Mesenchymal stem cell (in vitro differentiated cells and primary cell): ENCODE results near the gene MLLT1.

ENCODE experiments used
- DNase-seq: peaks from one replicate; pipeline ENCODE4 v3.0.0-alpha.2; 2013
- H2AFZ ChIP-seq: one replicate; pipeline ENCODE4 v1.6.1; 2013; ENCODE audit warnings: low read depth, mild to moderate bottlenecking, control low read depth, inconsistent platforms, low read length, moderate library complexity
- H2AK5ac ChIP-seq: 2 replicates; pipeline ENCODE4 v1.6.1; 2013; ENCODE audit warnings: low read length, moderate library complexity, mild to moderate bottlenecking, inconsistent platforms; ENCODE audit not compliant: severe bottlenecking
- H2BK120ac ChIP-seq: one replicate; pipeline ENCODE4 v1.6.1; 2013; ENCODE audit warnings: low read depth, mild to moderate bottlenecking, inconsistent platforms, low read length, moderate library complexity
- H2BK12ac ChIP-seq, 2 experiments: one replicate each; pipeline ENCODE4 v1.6.1; 2013; ENCODE audit warnings: inconsistent platforms in 2 of 2, low read length in 2 of 2, mild to moderate bottlenecking in 2 of 2, moderate library complexity in 2 of 2, control low read depth in 1 of 2
- H2BK15ac ChIP-seq: one replicate; pipeline ENCODE4 v1.6.1; 2013; ENCODE audit warnings: mild to moderate bottlenecking, low read depth, inconsistent platforms; ENCODE audit not compliant: poor library complexity, severe bottlenecking
- H2BK5ac ChIP-seq: 2 replicates; pipeline ENCODE4 v1.6.1; 2013; ENCODE audit warnings: low read depth, mild to moderate bottlenecking, low read length, control low read depth, inconsistent platforms; ENCODE audit not compliant: poor library complexity, severe bottlenecking
- H3K14ac ChIP-seq, 2 experiments: one replicate each; pipeline ENCODE4 v1.6.1; 2013; ENCODE audit warnings: inconsistent platforms in 2 of 2, low read length in 2 of 2, control low read depth in 1 of 2, mild to moderate bottlenecking in 1 of 2, moderate library complexity in 1 of 2
- H3K18ac ChIP-seq, 2 experiments: one replicate each; pipeline ENCODE4 v1.6.1; 2013; ENCODE audit warnings: inconsistent platforms in 2 of 2, low read length in 2 of 2, control low read depth in 1 of 2, low read depth in 1 of 2, mild to moderate bottlenecking in 1 of 2
- H3K23ac ChIP-seq, 2 experiments: one replicate each; pipeline ENCODE4 v1.6.1; 2013; ENCODE audit warnings: inconsistent platforms in 2 of 2, low read length in 2 of 2, mild to moderate bottlenecking in 2 of 2, moderate library complexity in 2 of 2, control low read depth in 1 of 2
- H3K27ac ChIP-seq: 2 replicates; pipeline ENCODE4 v1.5.1; 2013; ENCODE audit warnings: mild to moderate bottlenecking, moderate library complexity, low read length, control low read depth, inconsistent platforms; ENCODE audit not compliant: poor library complexity, severe bottlenecking
- H3K27me3 ChIP-seq, 2 experiments: 2 replicates each; pipeline versions ENCODE4 v1.6.1 to v1.7.0; 2013; ENCODE audit warnings: low read length in 2 of 2, mild to moderate bottlenecking in 2 of 2, moderate library complexity in 2 of 2, control low read depth in 1 of 2, inconsistent platforms in 1 of 2; ENCODE audit not compliant: control insufficient read depth in 1 of 2, insufficient read depth in 1 of 2
- H3K36me3 ChIP-seq, 2 experiments: 2 replicates each; pipeline versions ENCODE4 v1.6.1 to v1.7.0; 2013; ENCODE audit warnings: low read length in 2 of 2, control low read depth in 1 of 2, inconsistent platforms in 1 of 2, low read depth in 1 of 2, mild to moderate bottlenecking in 1 of 2; ENCODE audit not compliant: insufficient read depth in 2 of 2, control insufficient read depth in 1 of 2
- H3K4ac ChIP-seq, 2 experiments: one replicate each; pipeline ENCODE4 v1.6.1; 2013; ENCODE audit warnings: inconsistent platforms in 2 of 2, low read length in 2 of 2, mild to moderate bottlenecking in 2 of 2, moderate library complexity in 2 of 2, control low read depth in 1 of 2, low read depth in 1 of 2
- H3K4me1 ChIP-seq: 2 replicates; pipeline ENCODE4 v1.6.1; 2013; ENCODE audit warnings: low read depth, low read length, control low read depth; ENCODE audit not compliant: control insufficient read depth, insufficient read depth
- H3K4me2 ChIP-seq: 2 replicates; pipeline ENCODE4 v1.6.1; 2013; ENCODE audit warnings: low read length, mild to moderate bottlenecking, inconsistent platforms; ENCODE audit not compliant: poor library complexity, severe bottlenecking
- H3K4me3 ChIP-seq, 2 experiments: 2 replicates each; pipeline versions ENCODE4 v1.5.1 to v1.7.0; 2013; ENCODE audit warnings: low read length in 2 of 2, mild to moderate bottlenecking in 2 of 2, control low read depth in 1 of 2, low read depth in 1 of 2; ENCODE audit not compliant: insufficient read depth in 1 of 2
- H3K79me1 ChIP-seq: replicated peaks from 2 replicates; pipeline ENCODE4 v1.6.1; 2013; ENCODE audit warnings: mild to moderate bottlenecking, control low read depth, low read length, inconsistent platforms; ENCODE audit not compliant: poor library complexity, severe bottlenecking
- H3K9ac ChIP-seq: 2 replicates; pipeline ENCODE4 v1.7.0; 2013; ENCODE audit warnings: mild to moderate bottlenecking, low read length, moderate library complexity
- H3K9me3 ChIP-seq: 2 replicates; pipeline ENCODE4 v1.7.0; 2013; ENCODE audit warnings: mild to moderate bottlenecking, low read length; ENCODE audit not compliant: control insufficient read depth
- H4K8ac ChIP-seq: one replicate; pipeline ENCODE4 v1.6.1; 2013; ENCODE audit warnings: inconsistent platforms, mild to moderate bottlenecking, low read length, moderate library complexity
- H4K91ac ChIP-seq: one replicate; pipeline ENCODE4 v1.6.1; 2013; ENCODE audit warnings: mild to moderate bottlenecking, low read length, inconsistent platforms
- WGBS: methylation state at CpG from one replicate; pipeline ENCODE4 v1.1.7; 2013; ENCODE audit warnings: mixed read lengths; 5-methylcytosine and 5-hydroxymethylcytosine counted together

MLLT1 gene

DNA sequence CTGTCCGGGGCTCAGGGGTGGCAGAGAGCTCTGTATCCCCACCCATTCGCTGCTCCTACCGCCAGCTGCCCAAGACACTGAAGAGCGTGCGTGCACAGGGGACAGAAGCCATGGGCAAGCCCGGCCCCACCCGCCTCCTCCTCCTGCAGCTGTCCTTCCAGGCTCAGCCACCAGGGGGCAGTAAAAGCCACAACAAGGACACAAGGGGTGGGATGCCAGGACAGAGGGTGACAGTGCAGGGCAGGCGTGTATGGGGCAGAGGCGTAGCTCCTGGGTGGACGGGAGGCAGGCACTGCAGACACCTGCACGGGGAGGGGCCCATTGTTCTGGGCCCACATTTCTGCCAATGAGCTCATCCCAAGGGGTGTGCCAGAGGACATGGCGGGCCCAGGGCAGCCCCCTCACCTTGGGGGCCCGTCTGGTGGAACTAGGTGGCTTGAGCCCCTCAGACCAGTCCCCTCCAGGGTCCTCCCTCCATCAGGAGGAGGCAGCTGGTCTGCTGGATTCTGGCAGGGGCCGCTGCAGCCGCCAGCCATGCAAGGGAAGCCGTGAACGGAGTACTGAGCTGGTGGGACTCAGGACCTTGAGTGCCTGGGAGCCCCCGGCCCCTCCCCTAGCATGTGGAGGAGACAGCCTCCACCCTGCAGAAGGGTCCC is 61.2 kb downstream of the MLLT1 start:
- Histone ChIP-seq H3K14ac (peak overlapping the region in 1 of 2 experiments; percentile 21), H3K4ac (peak overlapping the region in 1 of 2 experiments; percentile 24), H3K9ac (peak overlapping the region; percentile 8), H2AFZ (no peak overlapping the region), H3K27me3 (no peaks in the 10 kb centered on the region), H3K23ac (no peak overlapping the region), H2BK120ac (no peak overlapping the region), H3K9me3 (no peaks in the 10 kb centered on the region), H3K79me1 (peaks cover 52% of the 10 kb centered on the region), H3K4me1 (peaks cover 34% of the 10 kb centered on the region), H3K4me3 (no peak overlapping the region), H3K36me3 (peaks cover 22 to 96% of the 10 kb centered on the region in 2 experiments), H3K27ac (no peak overlapping the region), H4K91ac (peak overlapping the region; percentile 23), H2BK15ac (no peak overlapping the region), H2BK12ac (peak overlapping the region in 1 of 2 experiments; percentile 69), H2BK5ac (no peak overlapping the region), H2AK5ac (no peak overlapping the region), H4K8ac (peak overlapping the region; percentile 89), H3K4me2 (no peak overlapping the region), H3K18ac (peak overlapping the region; percentile 30 to 48)
- peak; percentile 79 for DNase-seq
- 63% methylated on average over 17 of the region's 18 CpGs for WGBS

DNA sequence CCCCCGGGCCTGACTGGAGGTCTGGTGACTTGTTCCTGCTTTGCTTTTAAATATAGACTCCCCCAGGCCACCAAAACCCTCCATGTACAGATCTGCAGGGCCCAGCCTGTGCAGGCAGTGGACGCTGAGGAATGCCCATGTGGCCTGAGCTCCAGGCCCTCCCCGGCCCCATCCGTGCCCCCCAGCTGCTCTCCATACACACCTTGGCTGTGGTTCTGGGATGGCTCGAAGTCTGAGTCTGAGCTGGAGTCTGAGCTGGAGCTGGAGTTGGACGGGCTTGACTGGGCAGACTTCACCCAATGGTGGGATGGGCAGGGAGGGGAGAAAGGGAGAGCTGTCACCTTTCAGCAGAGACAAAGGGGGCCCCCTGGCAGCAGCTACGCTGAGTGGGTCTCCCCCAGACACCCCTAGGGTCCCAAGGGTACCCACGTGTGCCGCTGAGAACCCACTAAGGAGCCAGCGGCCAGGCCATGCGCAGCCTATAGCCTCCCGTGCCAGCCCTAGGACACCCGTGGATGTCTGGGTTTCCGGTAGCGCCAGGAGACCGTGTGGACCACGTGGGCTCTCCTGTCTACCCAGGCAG is 61.9 kb downstream of the MLLT1 start:
- peak overlapping the region in 1 of 2 experiments; percentile 40 for H3K23ac ChIP-seq
- DNase-seq: no peak
- peak overlapping the region; percentile 22 for H2BK5ac ChIP-seq
- peak overlapping the region; percentile 91 for H2BK120ac ChIP-seq
- H2BK12ac ChIP-seq: peak overlapping the region; percentile 69 to 71
- H3K27ac ChIP-seq: no peak overlapping the region
- H3K4me3 ChIP-seq: no peak overlapping the region
- H2BK15ac ChIP-seq: peak overlapping the region; percentile 44
- WGBS: 89% methylated on average over 17 of the region's 17 CpGs
- H3K79me1 ChIP-seq: peaks cover 45% of the 10 kb centered on the region
- peak overlapping the region in 1 of 2 experiments; percentile 92 for H3K14ac ChIP-seq
- H3K27me3 ChIP-seq: no peaks in the 10 kb centered on the region
- no peak overlapping the region for H2AK5ac ChIP-seq
- H3K36me3 ChIP-seq: peaks cover 22 to 96% of the 10 kb centered on the region in 2 experiments
- peak overlapping the region; percentile 80 to 90 for H3K4ac ChIP-seq
- peak overlapping the region; percentile 8 for H3K9ac ChIP-seq
- H4K8ac ChIP-seq: peak overlapping the region; percentile 89
- peak overlapping the region; percentile 86 for H4K91ac ChIP-seq
- no peak overlapping the region for H2AFZ ChIP-seq
- H3K18ac ChIP-seq: peak overlapping the region; percentile 86
- no peak overlapping the region for H3K4me2 ChIP-seq
- H3K4me1 ChIP-seq: peaks cover 27% of the 10 kb centered on the region
- no peaks in the 10 kb centered on the region for H3K9me3 ChIP-seq

DNA sequence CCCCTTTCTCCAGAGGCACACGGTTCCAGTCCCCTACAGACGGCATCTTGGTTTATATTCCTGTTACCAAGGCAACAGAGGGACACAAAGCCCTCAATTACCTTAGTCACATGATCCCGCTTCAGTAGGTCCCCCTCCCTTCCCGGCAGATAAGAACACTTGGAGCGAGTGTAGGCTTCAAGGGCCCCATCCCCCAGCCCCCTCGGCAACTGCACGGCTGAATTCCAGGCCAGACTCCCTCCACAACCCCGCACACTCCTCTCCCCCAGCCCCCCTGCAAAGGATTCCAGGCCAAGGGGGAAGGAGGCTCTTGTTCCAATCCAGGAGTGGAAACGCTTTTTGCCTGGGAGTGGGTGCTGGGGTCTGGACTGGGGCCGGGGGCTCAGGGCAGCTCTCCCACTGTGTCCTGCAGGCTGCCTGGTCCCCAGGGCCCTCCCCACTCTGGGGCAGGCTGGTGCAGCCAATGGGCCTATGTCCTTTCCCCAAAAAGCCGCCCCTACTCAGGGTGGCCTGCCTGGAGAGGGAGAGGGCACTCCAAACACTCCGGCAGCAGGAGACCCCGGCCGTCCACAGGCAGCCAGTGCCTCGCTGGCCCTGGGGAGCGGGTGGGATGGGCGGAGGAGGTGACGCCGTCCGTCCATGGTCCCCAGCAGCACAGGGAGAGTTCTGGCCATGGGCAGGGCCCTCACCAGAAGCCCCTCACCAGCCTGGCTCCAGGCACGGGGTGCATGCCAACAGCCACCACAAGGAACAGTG is 62.6 kb downstream of the MLLT1 start:
- Histone ChIP-seq H2BK5ac (peak overlapping the region; percentile 22), H2BK120ac (peak overlapping the region; percentile 91), H3K27me3 (no peaks in the 10 kb centered on the region), H3K4me1 (peaks cover 27% of the 10 kb centered on the region), H3K4ac (peak overlapping the region; percentile 80 to 90), H3K4me3 (no peak overlapping the region), H3K79me1 (peaks cover 42% of the 10 kb centered on the region), H2AK5ac (no peak overlapping the region), H2AFZ (no peak overlapping the region), H3K36me3 (peaks cover 22 to 96% of the 10 kb centered on the region in 2 experiments), H3K4me2 (no peak overlapping the region), H3K9ac (no peak overlapping the region), H3K18ac (peak overlapping the region; percentile 86 to 90), H3K9me3 (no peaks in the 10 kb centered on the region), H3K14ac (peak overlapping the region in 1 of 2 experiments; percentile 92), H3K23ac (peak overlapping the region in 1 of 2 experiments; percentile 40), H2BK15ac (peak overlapping the region; percentile 34), H3K27ac (no peak overlapping the region), H2BK12ac (peak overlapping the region; percentile 69 to 71), H4K91ac (peak overlapping the region; percentile 86), H4K8ac (peak overlapping the region; percentile 89)
- DNase-seq: peak; percentile 96
- WGBS: 44% methylated on average over 18 of the region's 21 CpGs
